NCI-H82 (cell line): Measurements from ENCODE around the gene GLB1L2.

Experiments
- DNase-seq: peaks from one replicate; lab custom pipeline; 2025; lab: John Stamatoyannopoulos, UW

GLB1L2 gene

DNA sequence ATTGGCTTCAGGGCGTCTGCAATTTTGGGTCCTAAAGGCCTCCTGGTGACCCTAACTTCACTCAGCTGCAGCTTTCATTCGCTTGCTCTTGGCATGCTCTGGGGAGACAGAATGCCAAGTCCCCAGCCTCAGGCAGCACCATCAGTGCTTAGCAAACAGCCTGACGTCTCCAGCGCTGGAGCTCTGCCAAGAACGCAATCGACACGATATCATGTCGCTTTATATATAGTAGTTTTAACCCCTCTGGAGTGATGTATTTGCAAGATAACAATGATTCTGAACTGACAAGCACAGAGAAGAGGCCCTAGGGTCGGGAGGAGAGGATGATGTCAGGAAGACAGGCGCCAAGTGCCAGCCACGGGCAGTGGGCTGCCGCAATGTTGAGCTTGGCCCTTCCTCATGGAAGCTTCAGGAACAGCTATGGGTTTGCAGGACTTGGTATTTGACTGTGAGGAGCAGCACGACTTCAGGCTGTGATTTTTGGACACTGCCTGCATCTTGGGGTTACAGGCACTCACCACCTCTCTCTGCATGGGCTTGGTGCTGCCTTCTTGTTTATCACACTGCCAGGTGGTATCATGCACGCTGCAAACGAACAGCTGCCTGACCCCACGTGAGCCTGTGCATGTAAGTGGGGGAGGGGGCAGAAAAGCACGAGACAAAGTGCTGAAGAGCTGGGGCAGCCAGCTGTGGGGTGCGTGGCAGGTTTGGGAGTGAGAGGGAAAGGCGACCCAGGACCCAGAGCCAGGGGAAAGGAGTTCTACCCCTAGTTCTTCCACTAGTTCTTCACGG is 54.2 kb downstream of the GLB1L2 start:
- peak; percentile 41 for DNase-seq

DNA sequence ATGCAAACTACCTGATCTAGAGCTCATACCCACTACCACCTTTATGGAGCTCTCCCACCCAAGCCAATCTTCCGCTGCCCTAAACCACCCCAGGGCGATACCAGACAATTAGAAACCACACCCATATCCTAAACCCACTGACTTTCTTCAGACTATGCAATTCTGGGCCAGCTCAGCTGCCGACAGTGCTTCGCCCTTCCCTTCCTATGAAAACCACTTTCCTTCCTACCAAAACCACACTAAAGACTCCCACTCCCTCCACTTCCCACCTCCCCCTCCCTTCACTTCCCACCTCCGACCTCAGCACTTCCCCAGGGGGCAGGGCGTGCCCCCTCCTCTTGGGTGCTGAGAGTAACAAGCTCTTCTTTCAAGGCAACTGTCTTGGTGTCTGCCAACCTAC is 55.2 kb downstream of the GLB1L2 start:
- DNase-seq = no peak

DNA sequence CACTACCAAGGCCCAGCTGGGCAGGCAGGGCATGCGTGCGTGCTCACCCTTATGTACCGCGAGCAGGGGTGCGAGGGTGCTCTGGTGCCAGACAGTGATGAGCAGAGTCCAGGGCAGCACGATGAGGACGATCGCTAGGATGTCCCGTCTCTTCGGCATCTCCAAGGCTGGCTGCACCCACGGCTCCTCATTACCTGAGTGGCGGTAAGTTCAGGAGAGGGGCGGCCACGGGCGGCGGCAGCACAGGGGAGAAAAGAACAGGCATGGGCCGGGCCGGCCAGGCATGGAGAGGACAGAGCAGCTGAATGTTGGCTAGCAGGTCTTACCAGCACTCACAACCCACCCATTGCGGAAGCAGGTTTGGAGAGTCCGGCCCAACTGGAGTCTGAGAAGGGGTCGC is 55.7 kb downstream of the GLB1L2 start:
- no peak for DNase-seq

DNA sequence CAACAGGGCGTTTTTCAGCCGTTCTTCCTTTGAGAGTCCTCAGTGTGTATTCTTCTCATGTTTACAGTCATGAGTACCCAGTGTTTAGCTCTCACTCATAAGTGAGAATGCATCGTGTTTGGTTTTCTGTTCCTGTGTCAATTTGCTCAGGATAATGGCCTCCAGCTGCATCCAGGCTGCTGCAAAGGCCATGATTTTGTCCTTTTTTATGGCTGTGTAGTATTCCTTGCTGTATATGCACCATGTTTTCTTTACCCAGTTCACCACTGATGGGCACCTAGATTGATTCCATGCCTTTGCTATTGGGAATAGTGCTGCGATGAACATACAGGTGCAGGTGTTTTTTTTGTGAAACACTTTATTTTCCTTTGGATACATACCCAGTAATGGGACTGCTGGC is 56.8 kb downstream of the GLB1L2 start:
- DNase-seq = no peak

DNA sequence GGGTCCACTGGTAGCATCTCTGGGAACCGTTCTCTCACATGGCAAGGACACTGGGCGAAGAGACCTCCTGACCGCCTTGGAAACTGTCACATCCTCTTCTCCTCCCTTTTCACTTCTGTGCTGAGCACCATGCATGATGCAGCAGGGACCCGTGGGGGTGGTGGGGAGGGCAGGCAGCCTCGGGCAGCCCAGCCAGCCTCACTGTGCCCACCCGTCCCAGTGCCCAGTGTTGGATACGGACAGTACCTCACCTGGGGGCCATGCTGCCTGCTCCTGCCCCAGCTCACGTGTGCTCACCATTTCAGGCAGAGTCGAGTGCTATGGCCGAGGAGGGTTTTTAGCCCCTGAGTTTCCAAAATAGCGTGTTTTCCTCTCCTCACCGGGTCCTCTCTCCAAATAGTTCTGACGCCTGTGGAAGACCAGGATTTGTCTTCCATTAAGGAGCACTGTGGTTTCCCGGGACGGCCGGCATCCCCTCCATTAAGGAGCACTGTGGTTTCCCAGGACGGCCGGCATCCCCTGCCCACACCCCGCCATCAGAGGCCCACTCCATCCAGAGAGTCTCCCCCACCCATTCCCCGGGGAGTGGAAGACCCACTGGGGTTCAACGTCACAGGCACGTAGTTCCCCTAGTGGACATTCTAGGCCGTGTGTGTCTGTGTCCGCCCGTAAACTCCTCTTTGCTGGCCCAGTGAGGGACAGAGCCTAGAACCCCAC is 57.8 kb downstream of the GLB1L2 start:
- no peak for DNase-seq

DNA sequence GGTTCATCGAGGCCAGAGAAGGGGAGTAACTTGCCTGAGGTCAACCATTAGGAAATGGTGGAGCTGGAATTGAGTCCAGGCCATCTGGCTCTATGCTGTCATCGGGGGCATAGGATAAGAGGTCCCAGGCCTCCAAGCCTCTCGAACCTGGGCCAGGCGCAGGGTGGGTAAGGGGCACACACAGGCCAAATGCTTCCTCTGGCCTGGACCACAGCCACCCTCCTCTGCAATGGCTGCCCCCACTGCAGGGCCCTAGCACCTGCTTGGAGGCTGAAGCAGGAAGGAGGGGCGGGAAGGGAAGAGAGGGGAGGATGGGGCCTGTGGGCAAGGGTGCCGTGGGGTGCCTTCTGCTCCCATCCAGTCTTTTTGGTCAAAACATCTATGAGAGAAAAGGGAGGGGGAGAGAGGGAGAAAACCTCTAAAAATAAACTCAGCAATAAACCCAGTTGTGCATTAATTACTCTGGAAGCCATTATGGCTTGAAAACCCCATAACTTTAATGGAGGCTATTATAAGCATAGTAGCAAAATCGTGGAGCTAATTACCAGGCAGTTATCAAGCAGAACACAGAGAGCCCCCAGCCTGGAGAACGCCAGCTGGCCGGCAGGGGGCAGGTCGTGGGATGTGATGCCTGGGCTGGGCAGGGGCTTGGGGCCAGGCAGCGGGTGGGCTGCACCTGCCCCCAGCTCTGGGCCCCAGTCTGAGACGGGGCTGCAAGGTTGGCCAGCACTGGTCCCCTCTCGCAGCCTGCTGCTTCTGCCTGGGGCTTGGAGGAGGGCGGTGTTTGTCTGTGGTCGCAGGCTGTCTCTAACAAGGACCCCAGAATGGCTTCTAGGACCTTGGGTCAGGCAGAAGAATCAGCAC is 59.1 kb downstream of the GLB1L2 start:
- DNase-seq = no peak

DNA sequence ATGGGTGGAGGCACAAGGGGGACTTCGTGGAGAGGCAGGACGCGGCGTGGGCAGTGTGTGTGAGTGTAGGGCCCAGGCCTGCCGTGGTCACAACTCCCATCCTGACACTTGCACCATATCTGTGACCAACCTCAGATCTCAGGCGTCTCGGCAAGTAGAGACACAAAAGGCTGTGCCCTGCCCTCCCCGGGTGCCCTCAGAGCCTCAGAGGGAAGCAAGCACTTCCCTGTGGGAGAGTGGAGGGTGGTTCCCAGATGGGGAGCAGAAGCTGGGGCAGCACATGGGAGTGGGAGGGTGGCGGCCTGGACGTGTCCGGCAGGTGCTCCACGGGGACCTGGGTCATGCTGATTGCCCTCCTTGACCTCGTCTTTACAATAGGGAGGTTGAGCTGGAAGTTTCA is 59.9 kb downstream of the GLB1L2 start:
- no peak for DNase-seq

DNA sequence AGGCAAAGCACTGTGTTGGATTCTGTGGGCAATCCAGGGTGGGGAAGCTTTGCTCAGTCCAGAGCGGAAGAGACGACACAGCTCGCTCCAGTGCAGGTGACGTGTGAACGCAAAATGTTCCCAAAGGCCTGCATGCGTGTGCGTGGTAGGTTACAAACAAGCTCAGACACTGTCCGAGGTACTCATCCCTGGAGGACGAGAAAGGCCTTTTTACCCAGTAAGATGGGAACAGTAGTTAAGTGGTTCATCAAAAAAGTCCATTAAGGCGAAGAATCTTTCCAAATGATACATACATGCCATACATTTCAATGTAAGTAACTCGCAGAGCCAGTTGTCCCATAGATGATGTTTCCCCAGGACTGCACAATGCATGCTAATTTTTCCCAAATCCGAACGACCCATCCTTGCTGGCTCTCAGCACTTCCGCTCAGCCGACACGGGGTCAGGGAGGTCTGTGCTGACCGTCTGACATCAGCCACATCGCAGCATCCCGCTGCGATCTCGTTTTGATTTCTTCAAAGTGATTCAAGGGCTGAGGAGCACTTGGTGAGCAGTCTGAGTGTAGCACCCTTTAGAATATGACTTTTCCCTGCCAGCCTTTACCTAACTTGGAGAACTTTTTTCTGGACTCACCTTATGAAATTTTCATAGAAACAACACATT is 61.3 kb downstream of the GLB1L2 start:
- no peak for DNase-seq

DNA sequence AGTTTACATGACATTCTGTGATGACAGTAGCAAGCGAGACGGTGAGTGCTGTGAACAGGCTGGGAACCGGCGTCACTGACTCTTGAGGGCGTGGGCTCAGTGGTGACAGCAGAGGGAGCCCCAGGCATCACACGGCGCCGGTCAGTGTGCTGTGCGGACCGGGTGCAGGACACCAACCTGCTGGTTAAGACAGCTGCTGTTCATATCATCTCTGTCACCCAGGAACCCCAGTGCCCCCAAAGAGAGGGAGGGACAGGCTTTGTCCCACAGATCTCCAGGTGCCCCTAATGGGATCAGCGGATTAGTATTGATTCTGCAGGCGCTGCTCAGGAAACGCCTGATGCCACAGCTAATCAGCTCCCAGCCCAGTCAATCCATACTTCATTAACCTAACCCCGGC is 61.9 kb downstream of the GLB1L2 start:
- peak; percentile 96 for DNase-seq

DNA sequence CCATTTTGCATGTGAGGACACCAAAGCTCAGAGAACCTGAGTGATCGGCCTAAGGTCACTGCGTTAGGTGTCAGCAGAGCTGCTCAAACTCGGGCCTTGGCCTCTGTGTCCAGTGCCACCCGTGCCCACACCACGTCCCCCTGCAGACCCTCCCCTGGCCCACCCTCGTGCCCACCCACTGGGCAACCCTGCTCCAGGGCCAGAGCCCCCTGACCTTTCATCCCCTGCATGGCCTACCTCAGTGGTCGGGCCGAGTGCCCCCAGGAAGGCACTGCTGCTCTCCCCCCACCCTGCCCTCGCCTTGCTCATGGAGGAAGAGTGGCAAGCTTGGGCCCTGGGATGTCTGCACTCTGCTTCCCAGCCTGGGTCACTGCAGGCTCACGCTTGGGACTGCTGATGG is 62.5 kb downstream of the GLB1L2 start:
- no peak for DNase-seq

DNA sequence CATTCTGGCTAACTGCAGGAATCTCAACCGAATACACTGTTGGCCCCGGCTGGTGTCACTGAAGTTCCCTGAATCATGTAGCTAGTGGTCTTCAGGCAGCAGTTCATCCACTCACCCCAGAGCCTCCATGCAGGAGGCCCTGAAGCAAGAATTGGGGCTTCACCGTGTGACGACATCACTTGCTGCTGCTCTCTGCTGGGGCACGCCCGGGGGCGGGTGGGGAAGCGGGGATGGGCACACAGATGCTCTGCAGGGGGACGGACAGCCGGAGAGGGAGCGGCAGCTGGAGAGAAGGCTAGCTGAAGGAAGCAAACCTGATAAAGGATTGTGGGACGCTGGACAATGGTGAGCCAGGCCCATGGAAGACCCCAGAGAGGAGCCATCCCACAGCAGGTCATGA is 63.2 kb downstream of the GLB1L2 start:
- no peak for DNase-seq

DNA sequence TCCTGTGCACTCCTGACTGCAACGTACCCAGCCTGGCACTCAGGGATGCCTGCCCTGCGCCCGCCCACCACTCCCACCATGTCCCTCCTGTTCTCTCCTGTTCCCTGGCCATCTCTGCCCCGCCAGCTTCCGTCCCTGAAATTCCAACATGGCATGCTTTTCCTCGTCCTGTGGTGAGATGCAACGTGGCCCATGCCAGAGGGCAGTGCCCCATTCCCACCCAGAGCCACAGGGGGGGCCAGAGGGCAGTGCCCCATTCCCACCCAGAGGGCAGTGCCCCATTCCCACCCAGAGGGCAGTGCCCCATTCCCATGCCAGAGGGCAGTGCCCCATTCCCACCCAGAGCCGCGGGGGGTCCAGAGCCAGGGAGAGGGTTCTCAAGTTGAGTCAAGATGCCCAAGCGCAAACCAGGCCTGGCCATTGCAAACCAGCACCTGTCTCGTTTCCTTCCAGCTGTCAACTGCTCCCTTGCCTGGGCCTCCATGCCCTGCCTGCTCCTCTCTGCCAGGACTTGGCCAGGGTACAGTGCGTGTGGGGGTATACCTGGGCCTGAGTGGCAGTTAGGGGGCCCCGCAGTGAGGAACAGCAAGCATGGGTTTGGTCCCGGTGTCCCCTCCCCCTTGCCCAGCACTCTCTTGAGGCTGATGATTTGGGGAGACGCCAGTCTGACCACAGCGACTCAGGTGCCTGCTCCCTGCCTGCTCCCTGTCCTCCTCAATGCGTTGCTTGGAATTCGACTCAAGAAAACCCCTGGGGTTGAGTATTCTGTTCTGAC is 65.7 kb downstream of the GLB1L2 start:
- DNase-seq = no peak

DNA sequence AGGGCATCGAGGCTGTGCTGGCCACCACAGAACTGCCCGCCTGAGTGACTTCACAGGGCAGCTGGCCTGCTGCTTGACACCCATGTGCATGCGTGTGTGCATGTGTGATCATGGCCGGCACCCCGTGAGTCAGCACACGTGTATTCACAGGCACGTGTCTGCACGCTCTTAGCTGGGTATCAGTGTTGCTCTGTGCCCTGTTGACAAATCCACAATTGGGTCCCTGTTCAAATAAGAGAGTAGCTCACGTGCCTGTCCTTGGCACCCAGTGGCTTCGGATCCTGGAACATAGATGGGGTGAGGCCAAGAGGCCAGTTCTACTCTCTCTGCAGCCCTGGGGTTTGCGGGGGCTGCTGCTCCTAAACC is 66.3 kb downstream of the GLB1L2 start:
- DNase-seq = no peak

DNA sequence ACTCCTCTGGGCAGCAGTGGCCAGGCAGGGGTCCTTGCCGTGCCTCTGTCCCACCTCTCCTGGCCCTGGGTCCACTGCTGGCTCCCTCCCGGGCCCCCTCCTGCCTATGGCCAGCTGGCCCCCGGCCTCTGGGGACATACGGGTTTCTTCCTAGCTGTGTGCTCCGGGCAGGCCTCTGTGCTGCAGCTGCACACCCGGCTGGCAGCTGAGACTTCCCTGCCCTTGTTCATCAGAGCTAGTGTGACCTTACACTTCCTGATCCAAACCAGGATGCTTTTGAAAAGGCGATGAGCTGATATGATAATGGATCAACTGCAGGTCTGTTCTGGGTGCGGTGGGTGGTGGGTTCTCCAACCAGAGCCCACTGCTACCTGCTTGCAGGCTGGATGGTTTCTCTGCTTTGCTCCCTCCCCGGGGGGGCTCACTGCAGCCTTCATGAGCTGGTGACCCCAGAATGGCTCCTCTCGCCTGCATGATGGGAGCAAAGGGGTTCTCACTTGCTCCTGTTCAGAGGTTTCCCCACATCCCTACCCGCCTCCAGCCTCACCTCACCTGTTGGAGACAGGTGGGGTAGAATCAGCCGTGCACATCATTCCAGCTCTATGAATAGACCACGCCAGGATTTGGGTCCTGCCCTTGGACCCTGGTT is 67.0 kb downstream of the GLB1L2 start:
- DNase-seq = no peak

DNA sequence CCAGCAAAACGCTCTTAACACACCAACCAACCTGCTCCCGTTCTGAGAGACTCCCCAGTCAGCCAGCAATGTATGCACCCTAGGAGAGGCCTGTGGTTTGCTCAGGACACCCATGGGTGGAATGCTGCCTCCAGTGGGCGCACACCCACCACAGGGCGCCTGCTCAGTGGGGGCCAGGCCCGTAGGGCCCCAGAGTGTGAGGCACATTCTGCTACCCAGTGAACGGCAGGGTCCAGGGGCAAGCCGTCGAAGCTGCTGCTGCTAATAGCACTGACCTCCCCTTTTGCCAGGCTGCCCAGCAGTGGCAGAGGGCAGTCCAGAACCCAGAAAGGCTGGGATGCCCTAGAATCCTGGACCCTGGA is 67.5 kb downstream of the GLB1L2 start:
- no peak for DNase-seq

DNA sequence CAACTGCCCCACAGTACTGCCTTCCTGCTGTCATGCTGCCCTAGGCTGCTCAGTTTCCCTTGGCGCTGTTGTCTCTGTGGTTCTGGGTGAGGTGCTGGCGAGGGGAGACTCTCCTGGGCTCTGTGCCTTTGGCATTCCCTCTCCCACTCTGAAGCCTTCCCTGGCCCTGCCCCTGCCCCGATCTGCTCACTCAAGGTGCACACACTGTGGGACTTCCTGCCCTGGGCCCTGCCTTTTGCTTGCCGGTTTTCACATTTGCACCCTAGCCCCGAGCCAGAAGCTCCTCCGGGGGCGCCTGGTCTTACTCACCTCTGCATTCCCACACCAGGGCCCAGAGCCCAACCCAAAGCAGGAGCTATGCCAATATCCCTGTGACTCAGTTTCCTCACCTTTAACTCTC is 68.2 kb downstream of the GLB1L2 start:
- DNase-seq = no peak

DNA sequence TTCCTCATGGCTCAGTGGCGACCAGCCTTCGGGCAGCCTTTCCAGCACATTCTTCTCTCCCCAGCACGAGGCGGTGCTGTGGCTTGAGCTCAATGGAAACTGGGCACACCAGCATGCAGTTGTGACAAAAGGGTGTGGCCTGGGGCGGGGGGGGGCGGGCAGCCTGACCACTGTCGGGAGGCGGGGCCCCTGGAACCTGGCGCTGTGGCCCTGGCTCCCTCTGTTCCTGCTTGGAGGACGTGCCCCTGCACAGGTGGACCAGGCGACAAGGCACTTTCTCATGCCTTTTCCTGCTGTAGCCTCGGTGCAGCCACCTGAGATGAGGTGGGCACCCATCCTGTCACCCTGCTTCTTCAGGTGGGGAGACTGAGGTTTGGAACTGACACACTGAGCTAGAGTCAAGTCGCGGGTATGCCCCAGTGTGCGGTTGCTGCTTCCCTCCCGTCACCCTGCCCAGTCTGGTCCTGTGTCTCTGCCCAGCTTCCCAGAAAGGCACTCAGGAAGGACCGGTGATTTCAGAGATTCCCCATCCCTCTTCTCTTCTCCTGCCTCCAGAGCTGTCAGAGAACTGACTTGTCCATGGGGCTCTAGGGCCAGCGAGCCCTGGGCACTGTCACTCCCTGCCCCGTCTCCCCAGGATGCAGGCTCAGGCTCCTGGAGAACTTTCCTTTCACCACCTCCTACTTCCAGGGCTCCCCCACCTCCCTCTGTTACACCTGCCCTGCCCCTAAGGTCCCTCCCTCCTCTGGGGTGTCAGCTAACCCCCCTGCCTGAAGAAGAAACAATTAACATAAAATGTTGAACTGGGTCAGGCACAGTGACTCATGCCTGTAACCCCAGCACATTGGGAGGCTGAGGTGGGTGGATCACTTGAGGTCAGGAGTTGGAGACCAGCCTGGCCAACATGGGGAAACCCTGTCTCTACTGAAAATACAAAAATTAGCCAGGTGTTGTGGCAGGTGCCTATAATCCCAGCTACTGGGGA is 70.3 kb downstream of the GLB1L2 start:
- no peak for DNase-seq

DNA sequence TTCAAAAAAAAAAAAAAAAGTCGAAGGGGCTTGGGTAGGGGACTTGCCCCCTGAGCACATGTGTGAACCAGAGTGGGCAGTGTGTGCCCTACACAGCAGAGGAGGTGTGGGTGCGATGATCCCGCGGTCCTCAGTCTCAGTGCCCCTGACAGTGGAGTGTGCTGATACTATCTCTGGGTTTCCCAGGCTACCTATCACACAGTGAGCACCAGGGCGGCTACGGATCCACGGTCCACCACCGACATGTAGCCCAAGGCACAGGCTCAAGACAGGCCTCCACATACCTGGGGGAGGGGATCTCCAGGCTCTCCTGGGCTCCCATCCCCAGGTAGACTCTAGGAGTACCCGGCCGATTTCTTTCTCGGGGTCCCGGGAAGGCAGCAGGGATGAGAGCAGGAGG is 71.1 kb downstream of the GLB1L2 start:
- no peak for DNase-seq

DNA sequence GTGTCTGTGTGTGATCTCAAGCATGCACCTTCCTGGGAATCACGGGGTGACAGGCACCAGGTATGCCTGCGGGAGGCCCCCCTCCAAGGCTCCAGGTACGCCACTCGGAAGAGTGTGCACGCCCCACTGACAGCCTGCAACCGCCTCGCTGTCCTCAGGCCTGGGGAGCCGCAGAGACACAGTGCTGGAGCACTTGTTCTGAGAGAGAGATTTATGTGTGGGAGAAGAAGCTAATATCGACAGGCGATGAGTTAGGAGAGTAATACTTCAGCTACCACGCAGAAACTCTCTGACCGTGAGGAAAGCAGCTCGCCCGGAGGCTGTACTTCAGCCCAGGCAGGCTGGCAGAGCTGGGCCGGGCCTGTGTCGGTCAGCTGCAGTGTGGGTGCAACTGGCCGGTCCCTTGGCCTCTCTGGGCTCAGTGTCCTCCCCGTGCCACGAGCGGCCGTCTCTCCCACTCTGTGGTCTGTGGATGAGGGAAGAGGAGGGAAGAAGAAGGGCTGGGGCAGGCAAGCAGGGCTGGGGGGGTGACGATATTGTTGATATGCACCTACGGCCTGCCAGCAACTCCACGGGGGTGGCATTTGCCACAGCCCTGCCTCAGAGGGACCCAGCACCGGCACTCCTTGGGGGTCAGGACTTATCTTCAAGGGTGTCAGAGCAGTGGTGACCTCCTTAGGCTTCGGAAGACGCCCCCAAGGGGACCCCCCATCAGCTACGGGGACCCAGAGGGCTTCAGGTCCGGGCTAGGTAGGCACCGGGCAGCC is 73.0 kb downstream of the GLB1L2 start:
- DNase-seq = no peak
